Measurements from ENCODE around the gene ZNF436.
"Not testable (repeated sequence)": the region's sequence is repeated elsewhere in the genome, so short reads cannot be mapped to it uniquely, and the experiment has no call there.

The ZNF436 gene

DNA sequence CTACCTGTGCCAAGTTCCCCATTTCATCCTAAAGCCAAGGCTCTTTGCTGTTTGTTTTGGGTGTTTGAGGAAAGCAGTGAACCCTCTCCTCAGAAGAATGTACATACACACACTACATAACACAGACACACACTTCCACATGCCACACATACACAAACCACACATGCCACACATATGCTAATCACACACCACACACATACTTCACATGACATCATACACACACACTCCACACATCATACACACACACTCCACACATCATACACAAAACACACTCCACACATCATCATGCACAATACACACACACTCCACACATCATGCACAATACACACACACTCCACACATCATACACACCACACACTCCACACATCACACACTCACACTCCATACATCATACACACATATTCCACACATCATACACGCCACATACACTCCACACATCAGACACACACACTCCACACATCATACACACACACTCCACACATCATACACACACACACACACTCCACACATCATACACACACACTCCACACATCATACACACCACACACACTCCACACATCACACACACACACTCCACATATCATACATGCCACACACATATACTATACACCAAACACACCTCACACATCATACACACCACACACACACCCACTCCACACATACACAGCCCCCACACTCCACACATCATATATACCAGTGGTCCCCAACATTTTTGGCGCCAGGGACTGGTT, 22.7 kb upstream of the ZNF436 start:
- DNase-seq = no peak

DNA sequence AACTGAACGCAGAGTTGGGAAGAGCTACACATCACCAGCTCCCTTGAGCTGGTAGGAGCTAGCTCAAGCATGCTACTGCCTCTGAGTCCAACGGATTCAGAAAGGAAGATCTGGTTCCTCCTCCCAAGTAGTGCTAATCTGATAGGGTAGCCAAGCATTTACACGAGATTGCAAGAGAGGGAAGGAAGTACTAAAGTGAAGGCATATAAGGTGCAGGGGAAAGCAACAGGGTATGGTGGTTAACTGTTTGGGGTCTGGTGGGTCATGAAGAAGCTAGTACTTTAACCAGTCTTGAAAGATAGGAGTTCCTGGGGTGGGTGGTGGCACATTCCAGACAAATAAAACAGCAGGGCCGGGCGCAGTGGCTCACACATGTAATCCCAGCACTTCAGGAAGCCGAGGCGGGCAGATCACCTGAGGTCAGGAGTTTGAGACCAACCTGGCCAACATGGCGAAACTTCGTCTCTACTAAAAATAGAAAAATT, 20.2 kb upstream of the ZNF436 start:
- no peak for DNase-seq

- no peak for DNase-seq
These were observed 17.9 kb upstream of the ZNF436 start for GRCh38 chr1:23387494-23387893.

DNA sequence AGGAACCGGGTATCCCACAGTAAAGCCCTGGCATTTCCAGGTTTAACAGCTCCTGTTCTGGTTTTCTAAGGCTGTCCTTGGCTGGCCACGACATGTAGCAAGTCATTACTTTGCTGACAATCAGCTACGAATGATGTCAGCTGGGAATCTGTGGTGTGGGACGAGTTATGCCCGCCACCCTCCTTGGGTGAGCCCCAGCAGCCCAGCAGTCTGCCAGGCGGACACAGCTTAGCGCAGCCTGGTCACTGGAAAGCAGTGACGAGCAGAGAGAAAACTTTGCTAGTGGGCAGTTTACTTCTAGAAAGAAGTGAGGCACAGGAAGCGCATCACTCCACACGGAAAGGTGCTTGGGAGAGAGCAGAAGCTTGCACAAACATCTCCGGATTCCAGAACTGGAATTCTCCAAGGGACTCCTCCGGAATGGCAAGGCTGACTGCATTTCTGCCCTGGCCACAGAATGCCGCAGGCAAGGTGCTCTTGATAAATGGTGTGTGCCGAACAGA, 15.5 kb upstream of the ZNF436 start:
- no peak for DNase-seq

DNA sequence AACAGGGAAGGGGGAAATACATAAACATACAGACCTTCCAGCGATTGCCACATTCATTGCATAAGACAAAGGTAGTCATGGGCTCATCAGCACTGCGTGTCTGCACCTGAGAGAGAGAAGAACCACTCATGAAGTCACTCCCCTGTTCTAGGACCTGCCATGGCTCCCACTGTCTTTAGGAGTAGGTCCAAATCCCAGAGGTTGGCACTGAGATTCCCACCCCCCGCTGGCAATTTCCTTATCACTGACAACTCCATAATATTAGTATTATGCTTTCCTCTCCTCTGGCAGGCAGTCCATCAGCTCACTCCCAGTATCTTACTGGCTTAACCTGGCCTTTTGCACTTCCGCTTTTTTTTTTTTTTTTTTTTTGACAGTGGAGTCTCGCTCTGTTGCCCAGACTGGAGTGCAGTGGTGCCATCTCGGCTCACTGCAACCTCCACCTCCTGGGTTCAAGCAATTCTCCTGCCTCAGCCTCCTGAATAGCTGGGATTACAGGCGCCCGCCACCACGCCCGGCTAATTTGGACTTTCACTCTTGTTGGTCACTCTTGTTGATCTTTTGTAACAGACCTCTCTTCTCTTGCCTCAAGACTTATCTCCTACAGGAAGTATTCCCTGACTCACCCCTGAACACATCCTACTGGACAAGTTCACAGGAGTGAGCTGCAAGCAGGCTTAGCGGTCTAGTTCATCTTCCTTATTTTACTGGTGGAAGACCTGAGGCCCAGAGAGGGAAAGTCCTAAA, 14.8 kb upstream of the ZNF436 start:
- DNase-seq = peak; percentile 76

DNA sequence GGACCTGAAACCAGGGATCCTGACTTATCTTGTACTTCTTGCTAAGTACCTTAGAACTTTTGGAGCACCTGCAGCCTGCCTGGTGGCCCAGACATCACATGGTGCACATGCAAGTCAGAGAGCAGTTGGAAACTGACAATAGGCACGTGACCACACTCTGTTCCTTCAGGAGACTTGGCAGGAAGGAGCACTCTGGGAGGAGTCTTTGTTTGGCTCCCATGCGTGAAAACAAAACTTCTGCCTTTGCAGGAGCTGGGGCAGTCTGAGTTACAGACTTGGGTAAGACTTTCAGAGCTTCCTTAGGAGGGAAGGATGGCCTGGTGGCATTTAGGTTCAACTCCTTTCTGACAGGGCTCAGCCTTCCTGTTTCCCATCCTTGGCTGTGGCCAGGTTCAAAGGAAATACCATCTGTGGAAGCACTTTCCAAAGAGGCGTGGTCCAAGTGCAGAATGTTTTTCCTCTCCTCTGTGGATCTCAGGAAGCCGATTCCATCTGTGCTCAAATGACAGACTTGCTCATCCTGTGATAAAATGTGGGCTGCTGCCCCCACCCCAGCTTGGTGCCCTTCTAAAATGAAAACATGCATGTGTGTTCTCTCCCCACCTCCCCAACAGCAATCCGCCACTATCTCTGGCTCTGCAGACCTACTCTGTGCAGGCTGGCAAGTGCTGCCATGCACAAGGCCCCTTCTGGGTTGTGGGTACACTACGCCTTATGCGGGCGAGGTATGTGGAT, 14.1 kb upstream of the ZNF436 start:
- DNase-seq = no peak

DNA sequence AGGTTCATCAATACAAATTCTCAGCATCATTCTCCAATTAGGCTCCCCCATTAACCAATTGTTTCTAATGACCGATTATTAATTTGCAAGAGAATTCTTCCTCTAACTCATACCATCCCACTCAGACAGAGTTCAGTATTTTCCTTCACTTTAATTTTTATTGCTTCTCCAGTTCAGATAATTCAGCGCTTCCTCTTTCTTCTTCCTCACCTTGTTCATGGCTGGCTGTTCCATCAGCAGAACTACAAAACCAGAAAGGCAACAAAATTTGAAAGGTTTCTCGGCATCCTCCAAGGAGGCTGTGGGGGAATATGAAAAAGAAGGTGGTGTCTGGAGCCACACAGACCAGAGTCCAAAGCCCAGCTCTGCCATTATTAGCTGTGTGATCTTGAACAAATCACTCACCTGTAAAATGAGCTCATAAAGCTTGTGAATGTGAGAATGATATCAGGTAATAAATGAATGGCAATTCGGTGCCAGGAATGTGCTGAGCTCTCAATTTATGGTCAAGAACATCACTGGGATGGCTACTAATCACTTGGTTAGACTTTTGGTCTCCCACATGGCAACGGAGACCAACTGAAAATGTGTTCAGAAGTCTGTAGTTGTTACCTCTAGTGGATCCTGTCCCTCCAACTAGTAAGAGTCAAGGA, 11.7 kb upstream of the ZNF436 start:
- no peak for DNase-seq

DNA sequence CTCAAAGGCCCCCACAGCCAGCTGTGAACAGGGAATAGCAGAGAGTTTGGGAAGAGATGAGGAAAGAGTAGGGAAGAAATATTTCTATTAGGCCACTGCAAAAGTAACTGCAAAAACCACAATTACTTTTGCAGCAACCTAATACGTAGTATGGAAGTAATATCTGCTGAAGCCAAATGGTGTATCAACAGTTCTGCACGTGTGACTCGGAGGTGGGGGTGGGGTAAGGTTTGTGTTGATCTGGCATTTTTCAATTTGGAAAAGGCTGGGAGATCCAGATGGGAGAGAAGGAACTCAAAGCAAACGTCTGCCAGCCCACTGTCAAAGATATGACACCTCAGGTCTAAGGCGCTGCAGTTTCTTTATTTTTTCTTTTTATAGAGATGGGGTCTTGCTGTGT, 11.1 kb upstream of the ZNF436 start:
- DNase-seq = no peak

DNA sequence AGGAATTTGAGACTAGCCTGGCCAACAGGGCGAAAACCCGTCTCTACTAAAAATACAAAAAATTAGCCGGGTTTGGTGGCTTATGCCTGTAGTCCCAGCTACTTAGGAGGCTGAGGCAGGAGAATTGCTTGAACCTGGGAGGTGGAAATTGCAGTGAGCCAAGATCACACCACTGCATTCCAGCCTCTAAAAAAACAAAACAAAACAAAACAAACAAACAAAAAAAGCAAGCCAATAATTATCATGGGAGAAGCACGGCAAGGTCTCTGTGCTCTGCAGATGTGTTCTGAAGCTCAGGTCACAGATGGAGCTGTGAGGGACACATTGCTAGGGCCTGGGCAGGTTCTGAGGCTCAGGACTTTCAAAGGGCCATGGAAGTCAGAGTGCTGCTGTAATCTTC, 10.6 kb upstream of the ZNF436 start:
- DNase-seq = not testable (repeated sequence)

GRCh38 chr1:23376890-23377811, 7.5 kb upstream of the ZNF436 start:
- peak; percentile 96 for DNase-seq

DNA sequence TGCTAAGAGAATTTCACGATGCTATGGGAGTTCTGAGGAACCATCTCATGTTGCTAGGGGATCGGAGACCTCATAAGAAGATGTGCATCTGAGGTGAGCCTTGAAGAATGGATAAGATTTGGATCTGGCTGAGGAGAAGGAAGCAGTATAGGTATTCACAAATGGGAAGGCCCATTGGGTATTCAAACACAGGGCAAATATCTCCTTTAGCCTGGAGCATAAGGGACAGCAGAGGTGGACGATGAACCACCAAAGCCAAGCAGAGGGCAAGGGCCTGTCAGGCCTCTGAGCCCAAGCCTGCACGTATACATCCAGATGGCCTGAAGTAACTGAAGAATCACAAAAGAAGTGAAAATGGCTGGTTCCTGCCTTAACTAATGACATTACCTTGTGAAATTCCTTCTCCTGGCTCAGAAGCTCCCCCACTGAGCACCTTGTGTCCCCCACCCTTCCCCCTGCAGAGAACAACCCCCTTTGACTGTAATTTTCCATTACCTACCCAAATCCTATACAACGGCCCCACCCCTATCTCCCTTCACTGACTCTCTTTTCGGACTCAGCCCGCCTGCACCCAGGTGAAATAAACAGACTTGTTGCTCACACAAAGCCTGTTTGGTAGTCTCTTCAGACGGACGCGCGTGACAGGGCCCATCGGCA, 4.6 kb upstream of the ZNF436 start:
- not testable (repeated sequence) for DNase-seq

GRCh38 chr1:23371987-23372880, 2.6 kb upstream of the ZNF436 start:
- no peak for DNase-seq

- no peak for DNase-seq
These were observed 1.3 kb upstream of the ZNF436 start for GRCh38 chr1:23370709-23371584.

- DNase-seq = no peak
These were observed 683 bp upstream of the ZNF436 start for GRCh38 chr1:23370330-23370708.

GRCh38 chr1:23368562-23369334, 888 bp downstream of the ZNF436 start:
- DNase-seq = peak; percentile 89

- DNase-seq = peak; percentile 99
These were observed 1.7 kb downstream of the ZNF436 start for GRCh38 chr1:23367791-23368561.

DNA sequence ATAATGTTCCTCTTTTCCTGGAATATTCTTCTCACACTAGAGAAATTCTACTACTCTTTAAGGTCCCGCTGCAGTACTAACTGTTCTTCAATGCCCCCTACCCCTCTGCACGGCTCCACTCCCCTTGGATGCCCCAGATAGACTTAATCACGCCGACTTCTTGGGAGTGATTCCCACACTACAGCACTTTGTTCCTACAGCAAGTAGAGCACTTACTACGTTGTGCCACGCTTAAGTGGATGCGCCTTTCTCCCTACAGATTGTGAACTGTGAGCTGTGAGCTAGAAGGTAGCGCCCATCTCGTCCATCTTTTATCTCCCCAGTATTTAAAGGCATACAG, 2.2 kb downstream of the ZNF436 start:
- DNase-seq = no peak

GRCh38 chr1:23366598-23366997, 3.0 kb downstream of the ZNF436 start:
- no peak for DNase-seq

All from HCEC 1CT (cell line).